IMR-90 (cell line): Measurements from ENCODE around the gene ZKSCAN8. TPM values are rescaled to one million over a fixed set of nuclear protein-coding genes. Genes with fewer than 3 reads are reported as not detected.

Experiments
- polyA plus RNA-seq, 3 experiments: library from polyadenylated mRNA; depleted of rRNA; stranded (reverse); fragments of >200 nt; gene quantifications; 2 replicates each; pipeline ENCODE4 v1.2.3, GENCODE V29; 2012; ENCODE audit warnings: low replicate concordance in 1 of 3
- total RNA-seq: library from RNA; depleted of rRNA; stranded (reverse); fragments of >200 nt; gene quantifications from 2 replicates; pipeline ENCODE4 v1.2.3, GENCODE V29; 2012; rRNA removed

ZKSCAN8 gene
- total and polyA plus RNA-seq, 2 of the 4 experiments (the other 2 are of a cell fraction), result 8.3 to 22.8 TPM

Other genes with a start within 250 kb of the ZKSCAN8 start
- gene OR2B2, start 229.5 kb upstream of the ZKSCAN8 start, total RNA-seq, result not detected in 2 replicates
- gene OR2B2, start 229.5 kb upstream of the ZKSCAN8 start, polyA plus RNA-seq (2012; rRNA removed), result not detected in 2 replicates
- gene OR2B6, start 184.6 kb upstream of the ZKSCAN8 start, total RNA-seq, result not detected in 2 replicates
- gene OR2B6, start 184.6 kb upstream of the ZKSCAN8 start, polyA plus RNA-seq (2012; rRNA removed), result not detected in 2 replicates
- gene ZNF165, start 61.3 kb upstream of the ZKSCAN8 start, total RNA-seq, result 0.28 and 0.36 TPM in 2 replicates
- gene ZNF165, start 61.3 kb upstream of the ZKSCAN8 start, polyA plus RNA-seq (2012; rRNA removed), result 0.07 and 0.09 TPM in 2 replicates
- gene ZSCAN16, start 17.3 kb upstream of the ZKSCAN8 start, total RNA-seq, result 2.5 and 3.0 TPM in 2 replicates
- gene ZSCAN16, start 17.3 kb upstream of the ZKSCAN8 start, polyA plus RNA-seq (2012; rRNA removed), result 1.7 and 1.8 TPM in 2 replicates
- 16.9 and 17.7 TPM in 2 replicates for gene ZSCAN9, start 83.4 kb downstream of the ZKSCAN8 start, total RNA-seq
- 11.5 and 13.7 TPM in 2 replicates for gene ZSCAN9, start 83.4 kb downstream of the ZKSCAN8 start, polyA plus RNA-seq (2012; rRNA removed)
- 4.7 and 5.7 TPM in 2 replicates for gene ZKSCAN4, start 110.4 kb downstream of the ZKSCAN8 start, total RNA-seq
- gene ZKSCAN4, start 110.4 kb downstream of the ZKSCAN8 start, polyA plus RNA-seq (2012; rRNA removed), result 2.0 and 2.4 TPM in 2 replicates
- gene NKAPL, start 117.4 kb downstream of the ZKSCAN8 start, total RNA-seq, result 0.54 and 0.83 TPM in 2 replicates
- gene NKAPL, start 117.4 kb downstream of the ZKSCAN8 start, polyA plus RNA-seq (2012; rRNA removed), result 0.49 and 0.51 TPM in 2 replicates
- gene ZSCAN26, start 125.3 kb downstream of the ZKSCAN8 start, total RNA-seq, result 22.8 and 42.1 TPM in 2 replicates
- 12.8 and 13.1 TPM in 2 replicates for gene ZSCAN26, start 125.3 kb downstream of the ZKSCAN8 start, polyA plus RNA-seq (2012; rRNA removed)
- 6.3 and 6.9 TPM in 2 replicates for gene PGBD1, start 139.7 kb downstream of the ZKSCAN8 start, total RNA-seq
- gene PGBD1, start 139.7 kb downstream of the ZKSCAN8 start, polyA plus RNA-seq (2012; rRNA removed), result 3.3 and 3.9 TPM in 2 replicates
- 4.2 and 4.7 TPM in 2 replicates for gene ZSCAN31, start 194.3 kb downstream of the ZKSCAN8 start, total RNA-seq
- 1.2 and 1.4 TPM in 2 replicates for gene ZSCAN31, start 194.3 kb downstream of the ZKSCAN8 start, polyA plus RNA-seq (2012; rRNA removed)
- 4.4 and 4.8 TPM in 2 replicates for gene ZKSCAN3, start 208.1 kb downstream of the ZKSCAN8 start, total RNA-seq
- 2.1 and 3.7 TPM in 2 replicates for gene ZKSCAN3, start 208.1 kb downstream of the ZKSCAN8 start, polyA plus RNA-seq (2012; rRNA removed)